Stomach smooth muscle (tissue), 2 donors: Measurements from ENCODE around the gene ADA.
A peak's percentile ranks its signal among the peaks of the same experiment; 100 is the strongest.

Source experiments
- H3K27ac ChIP-seq: one replicate; pipeline ENCODE4 v1.7.0; 2013; ENCODE audit warnings: mild to moderate bottlenecking, low read length, inconsistent platforms
- H3K27me3 ChIP-seq, 2 donors: one replicate each; pipeline ENCODE4 v1.7.0; 2013; ENCODE audit warnings: low read length in 2 of 2; ENCODE audit not compliant: insufficient read depth in 2 of 2, control insufficient read depth in 1 of 2
- H3K36me3 ChIP-seq, 2 donors: one replicate each; pipeline ENCODE4 v1.7.0; 2013; ENCODE audit warnings: low read length in 2 of 2; ENCODE audit not compliant: control insufficient read depth in 2 of 2, insufficient read depth in 2 of 2
- H3K4me1 ChIP-seq: one replicate; pipeline ENCODE4 v1.7.0; 2013; ENCODE audit warnings: low read length; ENCODE audit not compliant: control insufficient read depth, insufficient read depth
- H3K4me3 ChIP-seq, 2 donors: one replicate each; pipeline ENCODE4 v1.7.0; 2013; ENCODE audit warnings: low read length in 2 of 2
- H3K9ac ChIP-seq, 2 donors: one replicate each; pipeline ENCODE4 v1.7.0; 2013; ENCODE audit warnings: low read length in 2 of 2, mild to moderate bottlenecking in 1 of 2
- H3K9me3 ChIP-seq, 2 donors: one replicate each; pipeline ENCODE4 v1.7.0; 2013; ENCODE audit warnings: low read length in 2 of 2; ENCODE audit not compliant: control insufficient read depth in 2 of 2
- donor health status: healthy.
- donor health status: Pancreatic carcinoma.

Gene ADA

GRCh38 chr20:44633872-44634600, 17.5 kb downstream of the ADA start:
- Histone ChIP-seq H3K36me3 (no peaks in the 10 kb centered on the region), H3K9ac (no peak overlapping the region), H3K4me1 (peaks cover 16% of the 10 kb centered on the region), H3K27ac (peak overlapping the region; percentile 31), H3K9me3 (no peaks in the 10 kb centered on the region), H3K4me3 (no peak overlapping the region), H3K27me3 (no peaks in the 10 kb centered on the region)

- Histone ChIP-seq H3K9me3 (no peaks in the 10 kb centered on the region), H3K36me3 (no peaks in the 10 kb centered on the region), H3K27me3 (no peaks in the 10 kb centered on the region), H3K27ac (no peak overlapping the region), H3K4me3 (no peak overlapping the region), H3K9ac (no peak overlapping the region), H3K4me1 (peaks cover 16% of the 10 kb centered on the region)
Measured at GRCh38 chr20:44633187-44633810, 18.2 kb downstream of the ADA start.

GRCh38 chr20:44632103-44632752, 19.3 kb downstream of the ADA start:
- Histone ChIP-seq H3K9ac (no peak overlapping the region), H3K9me3 (no peaks in the 10 kb centered on the region), H3K4me1 (peaks cover 16% of the 10 kb centered on the region), H3K36me3 (no peaks in the 10 kb centered on the region), H3K27me3 (no peaks in the 10 kb centered on the region), H3K4me3 (no peak overlapping the region), H3K27ac (no peak overlapping the region)

- Histone ChIP-seq H3K9me3 (no peaks in the 10 kb centered on the region), H3K4me3 (no peak overlapping the region), H3K9ac (no peak overlapping the region), H3K27me3 (no peaks in the 10 kb centered on the region), H3K36me3 (no peaks in the 10 kb centered on the region), H3K4me1 (peaks cover 16% of the 10 kb centered on the region), H3K27ac (no peak overlapping the region)
Measured at GRCh38 chr20:44630297-44630696, 21.2 kb downstream of the ADA start.

- Histone ChIP-seq H3K27me3 (no peaks in the 10 kb centered on the region), H3K36me3 (no peaks in the 10 kb centered on the region), H3K4me1 (peaks cover 16% of the 10 kb centered on the region), H3K9me3 (no peaks in the 10 kb centered on the region), H3K9ac (no peak overlapping the region), H3K4me3 (no peak overlapping the region), H3K27ac (no peak overlapping the region)
Measured at GRCh38 chr20:44629542-44629941, 22.0 kb downstream of the ADA start.

- H3K36me3 ChIP-seq: no peaks in the 10 kb centered on the region
- no peak overlapping the region for H3K9ac ChIP-seq
- H3K4me1 ChIP-seq: peaks cover 11% of the 10 kb centered on the region
- no peak overlapping the region for H3K4me3 ChIP-seq
- no peaks in the 10 kb centered on the region for H3K27me3 ChIP-seq
- H3K9me3 ChIP-seq: no peaks in the 10 kb centered on the region
- H3K27ac ChIP-seq: no peak overlapping the region
Measured at GRCh38 chr20:44629017-44629385, 22.5 kb downstream of the ADA start.

- no peak overlapping the region for H3K4me3 ChIP-seq
- peaks cover 0 to 4% of the 10 kb centered on the region in 2 donors for H3K9me3 ChIP-seq
- H3K9ac ChIP-seq: no peak overlapping the region
- no peak overlapping the region for H3K27ac ChIP-seq
- peaks cover 0 to under 1% of the 10 kb centered on the region in 2 donors for H3K36me3 ChIP-seq
- no peaks in the 10 kb centered on the region for H3K27me3 ChIP-seq
- peaks cover 4% of the 10 kb centered on the region for H3K4me1 ChIP-seq
Measured at GRCh38 chr20:44627364-44628010, 24.0 kb downstream of the ADA start.

- Histone ChIP-seq H3K4me3 (no peak overlapping the region), H3K27me3 (no peaks in the 10 kb centered on the region), H3K27ac (no peak overlapping the region), H3K4me1 (no peaks in the 10 kb centered on the region), H3K9ac (peak overlapping the region in 1 of 2 donors; percentile 6), H3K9me3 (peaks cover 0 to 4% of the 10 kb centered on the region in 2 donors), H3K36me3 (peaks cover 0 to 6% of the 10 kb centered on the region in 2 donors)
Measured at GRCh38 chr20:44626278-44626677, 25.2 kb downstream of the ADA start.

GRCh38 chr20:44625361-44625760, 26.1 kb downstream of the ADA start:
- no peak overlapping the region for H3K4me3 ChIP-seq
- no peak overlapping the region for H3K27ac ChIP-seq
- no peaks in the 10 kb centered on the region for H3K27me3 ChIP-seq
- H3K36me3 ChIP-seq: peaks cover 4 to 12% of the 10 kb centered on the region in 2 donors
- H3K9ac ChIP-seq: no peak overlapping the region
- H3K4me1 ChIP-seq: no peaks in the 10 kb centered on the region
- H3K9me3 ChIP-seq: peaks cover 0 to 4% of the 10 kb centered on the region in 2 donors

- Histone ChIP-seq H3K4me3 (no peak overlapping the region), H3K27me3 (no peaks in the 10 kb centered on the region), H3K4me1 (no peaks in the 10 kb centered on the region), H3K9ac (no peak overlapping the region), H3K36me3 (peaks cover 7 to 17% of the 10 kb centered on the region in 2 donors), H3K9me3 (peaks cover 0 to 4% of the 10 kb centered on the region in 2 donors), H3K27ac (no peak overlapping the region)
Measured at GRCh38 chr20:44624743-44625271, 26.7 kb downstream of the ADA start.
